H1 (cell line): ENCODE measurements around the gene CUBN. TPM values are rescaled to one million over a fixed set of nuclear protein-coding genes. Genes with fewer than 3 reads are reported as not detected.

Experiments
- CTCF ChIA-PET: fragments of 300-600 bp; sonication (Branson Sonifier 250); formaldehyde crosslinking; loops from one replicate; lab custom pipeline; 2021; ENCODE audit not compliant: partially characterized antibody; lab: Charles Lee
- POLR2A ChIA-PET: fragments of 300-600 bp; sonication (Branson Sonifier 250); formaldehyde crosslinking; loops from one replicate; lab custom pipeline; 2021; ENCODE audit warnings: inconsistent platforms; ENCODE audit not compliant: partially characterized antibody; lab: Charles Lee
- DNase-seq, 2 experiments: peaks; one replicate each; pipeline versions ENCODE4 v3.0.0 to v3.0.0-alpha.2; 2010 to 2022; ENCODE audit warnings: low spot score in 2 of 2, low read depth in 1 of 2, mixed read lengths in 1 of 2
- FAIRE-seq: peaks from 2 replicates; lab custom pipeline; 2011; peaks lifted over from hg19 to GRCh38; lab: Jason Lieb, UNC
- H2AFZ ChIP-seq: 2 replicates; pipeline ENCODE4 v1.8.1; 2012; ENCODE audit warnings: low read length, inconsistent platforms
- H2AK5ac ChIP-seq: 2 replicates; pipeline ENCODE4 v1.6.1; 2013; ENCODE audit warnings: low read depth, low read length
- H2BK120ac ChIP-seq: replicated peaks from 2 replicates; pipeline ENCODE3; 2013; ENCODE audit warnings: low read depth, low read length, inconsistent platforms
- H2BK12ac ChIP-seq: 2 replicates; pipeline ENCODE4 v1.6.1; 2013; ENCODE audit warnings: low read depth, low read length
- H2BK15ac ChIP-seq: 2 replicates; pipeline ENCODE4 v1.6.1; 2013; ENCODE audit warnings: low read length
- H2BK20ac ChIP-seq: 2 replicates; pipeline ENCODE4 v1.6.1; 2013; ENCODE audit warnings: low read length
- H2BK5ac ChIP-seq: 2 replicates; pipeline ENCODE4 v1.6.1; 2013; ENCODE audit warnings: low read depth, low read length
- H3K14ac ChIP-seq: 2 replicates; pipeline ENCODE4 v1.6.1; 2013; ENCODE audit warnings: inconsistent platforms; ENCODE audit not compliant: insufficient read length
- H3K18ac ChIP-seq: 2 replicates; pipeline ENCODE4 v1.6.1; 2013; ENCODE audit warnings: low read length; ENCODE audit errors: extremely low read depth
- H3K23ac ChIP-seq: 2 replicates; pipeline ENCODE4 v1.6.1; 2013; ENCODE audit warnings: inconsistent platforms; ENCODE audit not compliant: insufficient read length
- H3K23me2 ChIP-seq: 2 replicates; pipeline ENCODE4 v1.6.1; 2013; ENCODE audit warnings: low read depth, low read length
- H3K27ac ChIP-seq: 2 replicates; pipeline ENCODE4 v1.6.1; 2011; ENCODE audit warnings: low read depth, low read length, inconsistent platforms
- H3K27me3 ChIP-seq, 4 experiments: replicated peaks in 1 of 4; 1 replicate in 1 of 4; 2 replicates in 3 of 4; pipeline versions ENCODE4 v1.6.1 to v1.8.1; 2011 to 2013; ENCODE audit warnings: low read length in 3 of 4, mild to moderate bottlenecking in 3 of 4, inconsistent platforms in 2 of 4, mixed read lengths in 2 of 4, moderate library complexity in 1 of 4; ENCODE audit not compliant: control insufficient read depth in 3 of 4, insufficient read depth in 3 of 4; ENCODE audit errors: extremely low read depth in 1 of 4
- H3K36me3 ChIP-seq, 4 experiments: 2 replicates each; pipeline versions ENCODE4 v1.6.1 to v1.8.1; 2011 to 2013; ENCODE audit warnings: mild to moderate bottlenecking in 4 of 4, low read length in 3 of 4, moderate library complexity in 2 of 4, control low read depth in 1 of 4, inconsistent platforms in 1 of 4; ENCODE audit not compliant: insufficient read depth in 4 of 4, control insufficient read depth in 2 of 4
- H3K4ac ChIP-seq: replicated peaks from 2 replicates; pipeline ENCODE3; 2013; ENCODE audit warnings: low read length, low read depth, mixed read lengths, inconsistent platforms; ENCODE audit not compliant: insufficient read length
- H3K4me1 ChIP-seq, 4 experiments: replicated peaks in 1 of 4; 1 replicate in 1 of 4; 2 replicates in 3 of 4; pipeline versions ENCODE4 v1.6.1 to v1.8.1; 2011 to 2013; ENCODE audit warnings: low read length in 3 of 4, inconsistent platforms in 2 of 4, mixed read lengths in 1 of 4; ENCODE audit not compliant: insufficient read depth in 4 of 4, control insufficient read depth in 3 of 4
- H3K4me2 ChIP-seq, 2 experiments: 2 replicates each; pipeline versions ENCODE4 v1.6.1 to v1.8.1; 2011 to 2013; ENCODE audit warnings: low read depth in 2 of 2, low read length in 2 of 2, control low read depth in 1 of 2, inconsistent platforms in 1 of 2, mild to moderate bottlenecking in 1 of 2; ENCODE audit not compliant: insufficient read depth in 1 of 2
- H3K4me3 ChIP-seq, 4 experiments: fragments of 200-600, 300-600 bp in 1 of 4; sonication (generic), shearing (Covaris generic), sonication (Bioruptor Twin) in 1 of 4; 2 replicates each; pipeline versions ENCODE4 v1.5.1 to v1.8.1; 2011 to 2016; ENCODE audit warnings: low read length in 4 of 4, low read depth in 3 of 4, control low read depth in 2 of 4, inconsistent platforms in 2 of 4, mild to moderate bottlenecking in 2 of 4, mixed read lengths in 1 of 4, moderate library complexity in 1 of 4; ENCODE audit not compliant: insufficient read depth in 2 of 4; ENCODE audit errors: extremely low read depth in 1 of 4
- H3K56ac ChIP-seq: replicated peaks from 2 replicates; pipeline ENCODE3; 2013; ENCODE audit warnings: low read depth, mild to moderate bottlenecking, mixed read lengths, low read length, inconsistent platforms; ENCODE audit not compliant: insufficient read length
- H3K79me1 ChIP-seq: 2 replicates; pipeline ENCODE4 v1.6.1; 2013; ENCODE audit warnings: low read depth, low read length, control low read depth
- H3K79me2 ChIP-seq, 2 experiments: 2 replicates each; pipeline versions ENCODE4 v1.6.1 to v1.8.1; 2012 to 2013; ENCODE audit warnings: low read length in 2 of 2, mild to moderate bottlenecking in 2 of 2, inconsistent platforms in 1 of 2; ENCODE audit not compliant: insufficient read depth in 2 of 2, control insufficient read depth in 1 of 2
- H3K9ac ChIP-seq, 4 experiments: replicated peaks in 1 of 4; 1 replicate in 1 of 4; 2 replicates in 3 of 4; pipeline versions ENCODE4 v1.6.1 to v1.8.1; 2011 to 2013; ENCODE audit warnings: low read depth in 3 of 4, low read length in 3 of 4, control low read depth in 2 of 4, mild to moderate bottlenecking in 2 of 4, moderate library complexity in 2 of 4, inconsistent platforms in 1 of 4; ENCODE audit errors: extremely low read depth in 1 of 4
- H3K9me3 ChIP-seq, 2 experiments: 2 replicates each; pipeline versions ENCODE4 v1.6.1 to v1.8.1; 2012 to 2013; ENCODE audit warnings: mild to moderate bottlenecking in 2 of 2, moderate library complexity in 2 of 2, control low read depth in 1 of 2, inconsistent platforms in 1 of 2, low read depth in 1 of 2, low read length in 1 of 2, mixed read lengths in 1 of 2; ENCODE audit not compliant: insufficient read depth in 2 of 2
- H4K20me1 ChIP-seq, 2 experiments: replicated peaks in 1 of 2; 2 replicates each; pipeline versions ENCODE3 to v1.8.1; 2011 to 2013; ENCODE audit warnings: inconsistent platforms in 2 of 2, low read length in 2 of 2, mild to moderate bottlenecking in 1 of 2; ENCODE audit not compliant: insufficient read depth in 2 of 2, control insufficient read depth in 1 of 2
- H4K5ac ChIP-seq: 2 replicates; pipeline ENCODE4 v1.6.1; 2013; ENCODE audit warnings: low read length, low read depth, mixed read lengths, inconsistent platforms; ENCODE audit not compliant: insufficient read length
- H4K8ac ChIP-seq: 2 replicates; pipeline ENCODE4 v1.8.0; 2013; ENCODE audit warnings: mild to moderate bottlenecking, moderate library complexity, low read length, inconsistent platforms; ENCODE audit not compliant: insufficient read depth; ENCODE audit errors: extremely low read depth
- H4K91ac ChIP-seq: replicated peaks from 2 replicates; pipeline ENCODE3; 2013; ENCODE audit warnings: low read length, mixed read lengths, inconsistent platforms; ENCODE audit not compliant: insufficient read length
- ATF2 ChIP-seq: IDR thresholded peaks from 2 replicates; pipeline ENCODE4 v1.6.1; 2012; ENCODE audit warnings: low read length, inconsistent platforms
- CBX5 ChIP-seq: fragments of 300-800, 300-1000 bp; sonication (generic); IDR thresholded peaks from 2 replicates; pipeline ENCODE4 v1.7.1; 2016; ENCODE audit warnings: antibody characterized with exemption, low read length, low read depth
- CTCF ChIP-seq, 3 experiments: IDR thresholded peaks; 1 replicate in 2 of 3; 2 replicates in 1 of 3; pipeline versions ENCODE4 v1.5.1 to v1.6.1; 2011; ENCODE audit warnings: low read length in 3 of 3, mild to moderate bottlenecking in 3 of 3, inconsistent platforms in 2 of 3, low read depth in 1 of 3, moderate library complexity in 1 of 3; ENCODE audit not compliant: insufficient read depth in 1 of 3; ENCODE audit errors: control extremely low read depth in 1 of 3
- HDAC2 ChIP-seq, 2 experiments: fragments of 300-600 bp in 1 of 2; sonication (generic) in 1 of 2; IDR thresholded peaks; 2 replicates each; pipeline ENCODE4 v1.6.1; 2011 to 2012; ENCODE audit warnings: low read depth in 2 of 2, low read length in 2 of 2, mild to moderate bottlenecking in 2 of 2, moderate library complexity in 2 of 2, borderline replicate concordance in 1 of 2, inconsistent platforms in 1 of 2
- KDM1A ChIP-seq: fragments of 200-600, 300-600 bp; sonication (generic); IDR thresholded peaks from 2 replicates; pipeline ENCODE4 v1.7.1; 2016; ENCODE audit warnings: mild to moderate bottlenecking, low read length, borderline replicate concordance
- RFX5 ChIP-seq: IDR thresholded peaks from 2 replicates; pipeline ENCODE4 v1.6.1; 2011; ENCODE audit warnings: low read depth, low read length, improper control_type of control experiment, borderline replicate concordance
- SUZ12 ChIP-seq: fragments of 200-600 bp; sonication (generic); IDR thresholded peaks from 2 replicates; pipeline ENCODE4 v1.6.1; 2012; ENCODE audit warnings: mild to moderate bottlenecking, inconsistent platforms, low read length, moderate library complexity, mixed read lengths
- USF2 ChIP-seq: IDR thresholded peaks from 2 replicates; pipeline ENCODE4 v1.6.1; 2011; ENCODE audit warnings: low read length, improper control_type of control experiment
- WGBS, 2 experiments: shearing (Covaris generic) in 1 of 2; methylation state at CpG; one replicate each; pipeline versions ENCODE4 v1.1.6 to v1.1.7; 2013 to 2015; ENCODE audit warnings: low lambda C conversion rate in 2 of 2, mixed read lengths in 2 of 2, inconsistent platforms in 1 of 2, low coverage in 1 of 2, missing lambda C conversion rate in 1 of 2; ENCODE audit not compliant: insufficient replicate concordance in 2 of 2, insufficient coverage in 1 of 2, insufficient read length in 1 of 2; ENCODE audit errors: extremely low coverage in 1 of 2, missing lambda C conversion rate in 1 of 2; 5-methylcytosine and 5-hydroxymethylcytosine counted together
- polyA plus RNA-seq, 7 experiments: library from polyadenylated mRNA; depleted of rRNA in 3 of 7; stranded (reverse) in 5 of 7; unstranded in 2 of 7; fragments of >200 nt in 5 of 7; fragments of 200-250 nt in 2 of 7; gene quantifications; 1 replicate in 5 of 7; 2 replicates in 1 of 7; 4 replicates in 1 of 7; pipeline versions ENCODE4 v1.2.1 to v1.2.3, GENCODE V29; 2011 to 2013; ENCODE audit warnings: missing spikeins in 2 of 7, mixed read lengths in 2 of 7
- total RNA-seq: library from RNA; stranded (reverse); fragmentation: NEBNext Ultra II Directional; extraction: Animal tissue kit (Norgen Biotek cat#: 25700); gene quantifications from 2 replicates; pipeline ENCODE4 v1.2.1, GENCODE V29; 2021

CUBN gene
- total and polyA plus RNA-seq, 2 of the 8 experiments (the other 6 are each of a cell fraction or from before 2014, with no cell fraction given), result 0.04 to 0.08 TPM

GRCh38 chr10:16986082-16986405 lies 143.6 kb downstream of the CUBN start:
- no peak for DNase-seq
- no peak overlapping the region for H2BK120ac ChIP-seq
- H3K9ac ChIP-seq, result no peak overlapping the region
- H3K14ac ChIP-seq, result no peak overlapping the region
- H3K27ac ChIP-seq, result no peak overlapping the region
- ChIA-PET POLR2A (no interaction called here), CTCF (interaction anchor here (1.0 kb wide), 1 partner anchor 94 kb away, joined by 4 read pairs; no protein-coding TSS in a partner anchor)
- H2BK5ac ChIP-seq, result no peak overlapping the region
- peak overlapping the region; percentile 92; the same call in 1 of the 2 replicates for H2AFZ ChIP-seq
- no peaks in the 10 kb centered on the region for H3K36me3 ChIP-seq
- H3K27me3 ChIP-seq, result peaks cover 0 to 1% (median 0%) of the 10 kb centered on the region in 4 experiments; a peak in 1 of 7 replicates
- H2BK20ac ChIP-seq, result no peak overlapping the region
- H3K9me3 ChIP-seq, result no peaks in the 10 kb centered on the region
- no peak overlapping the region for H2BK12ac ChIP-seq
- TF ChIP-seq KDM1A, result no peak
- no peak for TF ChIP-seq RFX5
- no peak for TF ChIP-seq CBX5
- no peak for TF ChIP-seq ATF2
- TF ChIP-seq USF2, result no peak
- no peak for TF ChIP-seq CTCF (IDR thresholded peaks at IDR 0.05; ENCODE audit: control extremely low read depth in 1 of 3, insufficient read depth in 1 of 3, low read depth in 1 of 3, low read length in 3 of 3)
- TF ChIP-seq SUZ12, result no peak
- no peak for TF ChIP-seq HDAC2 (IDR thresholded peaks at IDR 0.05; ENCODE audit: borderline replicate concordance in 1 of 2, low read depth in 2 of 2, low read length in 2 of 2)
- no peak overlapping the region for H3K56ac ChIP-seq
- H2AK5ac ChIP-seq, result no peak overlapping the region
- no peak overlapping the region for H3K23ac ChIP-seq
- H4K5ac ChIP-seq, result no peak overlapping the region
- no peak overlapping the region for H3K4me2 ChIP-seq
- H4K91ac ChIP-seq, result no peak overlapping the region
- H3K4me1 ChIP-seq, result peaks cover 0 to 7% (median 4%) of the 10 kb centered on the region in 4 experiments; a peak in 4 of 7 replicates
- H3K4me3 ChIP-seq, result no peak overlapping the region
- H3K79me2 ChIP-seq, result no peaks in the 10 kb centered on the region
- H3K79me1 ChIP-seq, result no peaks in the 10 kb centered on the region
- H3K18ac ChIP-seq, result no peak overlapping the region; the same call in 1 of the 2 replicates
- no peak overlapping the region for H4K8ac ChIP-seq
- no peak overlapping the region for H2BK15ac ChIP-seq
- H3K23me2 ChIP-seq, result no peaks in the 10 kb centered on the region
- 84% methylated on average over 2 of the region's 5 CpGs; no CpG with 5 or more reads in 1 of the 2 experiments for WGBS, 2 experiments
- H4K20me1 ChIP-seq, result no peaks in the 10 kb centered on the region
- no peak overlapping the region for H3K4ac ChIP-seq
- FAIRE-seq, result no peak
